Inferior parietal cortex (tissue), 1 donor: Measurements from ENCODE around the gene FBXO24.

Experiments used
- DNase-seq: peaks from one replicate; pipeline ENCODE4 v3.0.0-alpha.2; 2016; ENCODE audit errors: extremely low spot score

FBXO24 gene

DNA sequence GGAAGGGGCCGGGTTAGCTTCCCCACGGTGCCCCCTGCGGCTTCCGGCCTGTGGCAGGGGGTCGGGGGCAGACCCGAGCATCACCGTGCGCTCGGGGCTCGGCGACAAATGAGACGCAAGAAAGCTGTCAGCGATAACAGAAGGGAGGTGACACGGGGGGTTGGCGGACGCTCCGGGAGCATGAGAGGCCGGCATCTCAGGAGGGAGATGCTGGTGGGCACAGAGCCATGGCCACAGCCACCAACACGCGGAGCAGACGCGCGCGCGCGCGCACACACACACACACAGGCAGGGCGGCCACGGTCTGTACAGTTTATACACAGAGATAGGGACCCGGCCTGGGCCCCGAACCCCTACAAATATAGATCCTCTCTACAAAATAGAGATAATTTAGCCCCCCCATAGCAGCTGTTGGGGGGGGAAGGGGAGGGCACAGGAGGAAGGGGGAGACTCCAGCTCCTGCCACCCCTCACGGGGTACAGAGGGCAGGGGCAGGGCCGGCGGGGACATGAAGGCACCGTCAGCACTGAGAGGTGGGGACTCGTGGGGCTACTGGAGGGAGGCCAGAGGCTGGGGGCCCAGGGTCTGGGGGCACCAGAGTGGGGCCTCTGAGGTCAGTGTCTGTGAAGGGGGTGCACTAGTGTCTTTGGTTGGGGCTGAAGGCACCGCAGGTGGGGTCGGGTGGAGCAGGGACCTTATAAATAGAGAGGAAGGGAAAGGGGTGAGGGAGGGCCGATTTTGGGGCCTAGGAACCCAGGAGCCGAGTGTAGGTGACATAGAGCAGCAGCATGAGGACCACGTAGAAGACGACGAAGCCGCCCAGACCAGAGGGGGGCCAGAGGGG lies 11.5 kb upstream of the FBXO24 start:
- no peak for DNase-seq

DNA sequence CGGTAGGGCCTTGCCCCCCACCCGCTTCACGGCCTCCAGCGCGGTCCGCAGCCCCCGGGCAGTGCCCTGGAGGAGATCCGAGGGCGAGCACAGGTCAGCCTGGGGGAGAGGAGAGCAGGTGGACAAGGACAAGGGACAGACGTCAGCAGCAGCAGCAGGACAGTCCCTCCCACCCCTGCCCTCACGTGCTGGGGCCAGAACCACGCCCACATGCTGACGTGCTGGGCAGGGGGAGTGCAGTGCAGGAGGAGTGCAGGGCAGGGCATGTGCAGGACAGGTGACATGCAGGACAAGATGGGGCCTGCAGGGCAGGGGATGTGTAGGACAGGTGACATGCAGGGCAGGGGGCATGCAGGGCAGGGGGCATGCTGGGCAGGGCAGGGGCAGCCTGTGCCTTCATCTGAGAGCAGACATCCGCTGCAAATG lies 10.9 kb upstream of the FBXO24 start:
- DNase-seq: no peak

DNA sequence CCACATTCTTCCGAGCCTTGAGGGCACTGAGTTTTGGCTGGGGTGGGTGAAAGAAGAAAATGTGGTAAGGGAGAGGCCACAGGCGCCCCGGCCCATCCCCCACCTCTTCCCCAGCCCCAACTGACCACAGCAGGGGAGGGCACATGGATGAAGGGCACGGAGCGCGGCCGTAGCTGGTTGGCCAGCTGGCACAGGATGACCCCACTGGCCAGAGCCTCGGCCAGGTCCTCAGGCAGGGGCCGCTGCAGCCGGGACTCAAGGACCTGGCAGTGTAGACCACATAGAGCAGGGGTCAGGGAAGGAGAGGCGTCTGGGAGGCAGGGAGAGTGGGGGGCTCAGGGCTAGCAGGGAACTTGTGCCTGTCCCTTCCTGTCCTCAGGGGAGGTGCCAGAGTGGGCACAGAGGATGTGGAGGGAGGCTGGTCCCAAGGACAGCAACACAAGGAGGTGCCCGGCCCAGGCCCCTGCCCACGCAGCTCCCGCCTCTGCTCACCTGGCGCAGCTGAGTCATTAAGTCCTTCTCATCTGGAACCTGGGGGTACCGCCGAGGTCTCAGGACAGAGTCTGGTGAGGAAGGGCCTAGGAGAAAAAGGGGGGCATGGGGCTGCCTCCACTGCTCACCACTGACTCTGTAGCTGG lies 10.3 kb upstream of the FBXO24 start:
- DNase-seq: no peak

DNA sequence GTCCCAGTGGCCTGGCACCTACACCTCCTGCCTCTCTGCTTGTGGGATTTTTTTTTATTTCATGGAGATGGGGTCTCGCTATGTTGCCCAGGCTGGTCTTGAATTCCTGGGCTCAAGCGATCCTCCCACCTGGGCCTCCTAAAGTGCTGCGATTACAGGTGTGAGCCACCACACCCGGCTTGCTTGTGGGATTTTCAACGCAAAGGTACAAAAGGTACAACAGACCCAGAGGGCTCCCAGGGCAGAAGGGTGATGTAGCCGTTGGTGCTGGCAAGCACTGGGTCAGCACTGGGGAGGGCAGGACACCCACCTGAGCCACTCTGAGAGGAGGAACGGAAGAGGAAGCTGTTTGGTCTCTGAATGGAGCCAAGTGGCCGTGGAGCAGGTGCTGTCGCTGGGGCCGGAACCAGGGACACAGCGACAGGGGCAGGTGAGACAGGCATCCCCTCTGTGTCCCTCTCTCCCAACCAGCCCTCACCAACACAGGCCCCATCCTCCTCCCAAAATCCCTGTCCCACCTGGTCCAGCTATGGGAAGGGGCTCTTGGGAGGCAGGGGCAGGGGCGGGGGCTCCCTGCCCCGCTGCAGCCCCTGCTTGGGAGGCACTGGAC lies 9.6 kb upstream of the FBXO24 start:
- no peak for DNase-seq

DNA sequence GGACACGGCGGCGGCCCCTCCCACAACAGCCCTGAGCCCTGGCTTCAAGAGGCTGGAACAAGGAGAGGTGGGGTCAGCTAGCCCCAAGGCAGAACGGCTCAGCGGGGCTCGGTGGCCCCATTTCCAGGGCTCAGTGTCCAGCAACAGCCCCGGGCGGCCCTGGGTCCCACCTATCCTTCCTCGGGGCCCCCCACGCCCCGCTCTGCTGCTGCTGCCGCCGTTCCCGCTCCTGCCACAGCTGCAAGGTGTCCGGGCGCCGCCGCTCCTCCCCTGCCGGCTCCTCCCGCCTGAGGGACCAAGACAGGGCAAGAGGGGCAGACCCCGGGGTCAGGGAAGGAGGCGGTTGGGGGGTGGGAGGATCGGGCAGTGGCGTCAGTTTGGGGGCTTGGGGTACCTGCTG lies 9.0 kb upstream of the FBXO24 start:
- DNase-seq: no peak

DNA sequence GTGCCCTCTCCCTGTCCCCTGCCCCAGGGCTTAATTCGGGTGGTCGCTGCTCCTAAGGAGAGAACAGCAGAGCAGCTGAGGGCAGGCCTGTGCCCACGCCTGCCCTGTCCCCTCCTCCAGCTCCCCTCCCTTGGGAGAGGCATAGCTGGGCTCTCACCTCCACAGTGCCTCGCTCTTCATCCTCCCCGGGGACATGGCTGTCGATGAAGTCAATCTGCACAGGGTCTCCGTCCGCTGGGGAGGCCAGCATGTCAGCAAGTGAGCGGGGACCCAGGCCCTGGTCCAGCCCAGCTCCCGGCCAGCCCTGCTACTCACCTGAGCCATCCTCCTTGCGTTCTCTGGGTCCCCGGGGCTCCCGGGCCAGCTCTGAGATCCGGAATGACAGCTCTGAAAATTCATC lies 8.6 kb upstream of the FBXO24 start:
- DNase-seq: no peak

DNA sequence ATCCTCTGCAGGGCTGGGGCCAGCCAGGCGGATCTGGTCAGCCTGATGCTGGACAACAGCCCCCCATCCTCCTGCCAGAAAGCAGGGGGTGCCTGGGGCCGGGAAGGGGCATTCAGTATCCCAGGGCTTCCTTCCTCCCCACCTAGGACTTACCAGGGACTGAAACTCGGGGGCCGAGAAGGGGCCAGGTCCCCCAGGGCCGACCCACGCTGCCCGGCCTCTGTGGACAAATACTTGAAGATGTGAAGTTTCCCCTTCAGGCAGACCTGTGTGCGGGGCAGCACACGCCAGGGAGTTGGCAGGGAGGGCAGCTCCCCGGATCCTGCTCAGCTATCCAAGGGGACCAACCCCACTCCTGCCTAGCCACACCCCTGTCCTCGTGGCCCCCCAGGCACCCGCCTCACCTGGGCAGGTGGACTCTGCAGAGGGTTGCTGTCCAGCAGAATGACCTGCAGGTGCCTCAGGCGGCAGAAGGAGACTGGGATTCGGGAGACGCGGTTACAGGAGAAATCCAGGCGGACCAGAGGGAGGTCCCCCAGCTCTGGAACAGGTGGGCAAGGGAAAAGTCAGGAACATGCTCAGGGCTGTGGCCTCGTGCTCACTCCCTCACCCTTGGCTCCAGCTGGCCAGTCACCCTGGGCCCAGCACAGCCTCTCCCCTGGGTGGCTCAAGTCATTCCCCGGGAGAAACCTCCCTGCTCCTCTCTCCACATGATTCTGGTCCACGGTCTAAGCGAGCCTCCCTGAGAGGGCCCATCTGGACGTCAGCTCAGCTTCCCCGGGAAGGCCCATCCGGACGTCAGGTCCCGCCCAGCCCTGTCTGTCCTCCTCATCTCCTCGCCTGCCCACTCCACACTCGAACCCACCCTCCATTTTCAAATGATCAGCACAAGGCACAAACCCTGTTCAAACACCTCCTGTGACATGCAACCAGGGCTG lies 7.6 kb upstream of the FBXO24 start:
- DNase-seq: no peak

DNA sequence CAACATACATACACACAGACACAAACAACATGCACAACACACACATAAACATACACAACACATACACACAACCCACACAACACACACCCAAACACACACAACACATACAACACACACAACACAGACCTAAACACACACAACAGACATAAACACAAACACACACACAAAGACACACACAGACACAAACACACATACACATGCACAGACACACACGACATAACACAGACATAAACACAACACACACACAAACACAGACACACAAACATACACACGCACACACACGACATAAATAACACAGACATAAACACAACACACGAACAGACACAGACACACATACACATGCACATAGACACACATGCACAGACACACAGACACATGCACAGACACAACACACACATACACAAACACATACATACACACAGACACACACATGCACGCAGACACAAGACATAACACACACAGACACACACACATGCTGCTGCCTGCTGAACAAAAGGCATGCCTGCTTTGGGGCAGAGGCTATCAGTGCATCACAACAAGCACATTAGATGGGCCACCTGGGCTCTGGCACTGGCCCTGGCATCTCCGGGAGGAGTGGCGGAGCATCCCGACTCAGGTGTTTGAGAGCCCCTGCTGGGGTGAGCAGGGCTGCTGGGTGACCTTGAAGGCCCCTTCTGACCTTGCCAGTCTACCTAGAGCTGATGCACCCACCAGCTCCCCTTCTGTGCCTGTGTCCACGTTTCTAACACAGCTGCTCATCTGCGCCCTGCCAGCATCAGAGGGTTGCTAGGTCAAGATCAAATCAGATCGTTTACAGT lies 5.5 kb upstream of the FBXO24 start:
- no peak for DNase-seq

DNA sequence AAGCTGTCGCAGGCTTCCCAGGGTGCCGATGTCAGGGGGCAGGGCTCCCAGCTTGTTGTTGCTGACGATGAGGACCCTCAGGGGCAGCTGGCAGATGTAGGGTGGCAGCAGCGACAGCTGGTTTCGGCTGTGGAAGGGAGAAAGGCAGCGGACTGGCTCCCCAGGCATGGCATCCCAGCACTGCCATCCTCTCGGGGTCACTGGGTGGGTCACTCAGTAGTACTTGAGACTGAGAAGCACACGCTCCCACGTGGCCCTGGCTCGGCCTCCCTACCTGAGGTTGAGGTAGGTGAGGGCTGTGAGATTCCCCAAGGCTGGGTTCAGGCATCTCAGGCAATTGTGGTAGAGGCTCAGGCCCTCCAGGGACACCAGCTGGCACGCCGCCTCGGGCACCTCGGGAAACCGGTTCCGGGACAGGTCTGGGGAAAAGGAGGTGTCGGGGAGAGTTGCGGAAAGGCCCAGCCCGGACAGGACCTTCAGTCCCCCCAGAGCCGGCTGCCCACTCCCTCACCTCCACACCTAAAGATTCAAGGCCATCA lies 4.0 kb upstream of the FBXO24 start:
- no peak for DNase-seq

DNA sequence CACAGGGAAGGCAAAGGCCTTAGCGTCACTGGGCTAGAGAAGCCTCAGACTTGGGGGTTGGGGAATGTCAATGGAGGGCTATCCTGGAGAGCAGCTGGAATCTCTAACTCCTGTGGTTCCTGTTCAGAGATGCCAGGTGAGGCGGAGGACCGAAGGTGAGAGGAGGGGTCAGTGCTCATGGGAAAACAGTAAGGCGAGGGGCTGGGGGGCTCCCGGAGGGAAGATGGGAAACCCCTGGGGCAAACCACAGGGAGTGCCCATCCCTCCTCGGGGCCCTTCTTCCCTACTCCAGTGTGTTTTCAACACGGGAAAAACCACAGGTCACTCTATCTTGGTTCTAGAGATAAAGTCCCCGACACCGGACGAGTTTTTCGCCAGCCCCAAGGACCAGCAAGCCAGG lies 3.5 kb upstream of the FBXO24 start:
- no peak for DNase-seq

DNA sequence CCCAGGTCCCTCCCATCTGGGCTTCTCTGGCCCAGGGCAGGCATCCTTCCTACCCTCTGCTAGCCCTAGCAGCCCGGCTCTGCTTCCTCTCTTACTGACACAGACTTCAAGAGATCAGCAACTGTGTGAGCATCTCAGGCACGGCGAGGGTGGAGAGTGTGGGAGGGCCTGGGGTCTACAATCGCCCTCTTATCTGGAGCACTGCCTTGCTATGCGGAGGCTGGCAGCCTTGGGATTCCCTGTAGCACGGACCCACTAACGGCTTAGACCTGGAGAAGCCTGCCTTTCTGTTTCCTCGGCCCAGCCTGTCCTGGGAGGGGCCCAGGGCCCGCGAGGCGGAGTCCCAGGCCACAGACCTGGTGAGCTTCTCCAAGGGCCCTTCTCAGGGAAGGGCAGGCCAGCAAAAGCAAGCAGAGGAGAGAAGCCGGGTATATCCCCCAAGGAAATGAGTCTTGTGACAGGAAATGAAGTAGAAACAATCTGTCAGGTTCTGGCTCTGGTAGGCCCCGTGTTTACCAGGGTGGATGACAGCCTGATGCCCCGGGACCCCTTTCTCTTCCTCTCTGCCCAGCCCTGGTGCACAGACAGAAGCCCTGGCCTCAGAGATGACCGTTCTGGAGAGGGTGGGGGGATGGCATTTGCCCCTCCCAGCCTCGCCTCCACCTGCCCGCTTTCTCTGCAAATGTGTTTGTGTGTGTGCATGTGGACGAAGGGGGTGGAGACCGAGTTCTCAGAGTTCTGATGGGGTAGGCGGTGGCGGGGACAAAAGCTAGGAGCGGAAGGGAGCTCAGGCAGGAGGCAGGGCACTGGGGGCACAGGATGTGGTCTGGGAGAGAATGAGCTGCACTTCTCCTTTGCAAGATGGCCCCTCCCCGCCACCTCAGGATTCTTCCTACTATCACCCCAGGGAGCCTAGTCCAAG lies 2.7 kb upstream of the FBXO24 start:
- DNase-seq: no peak

DNA sequence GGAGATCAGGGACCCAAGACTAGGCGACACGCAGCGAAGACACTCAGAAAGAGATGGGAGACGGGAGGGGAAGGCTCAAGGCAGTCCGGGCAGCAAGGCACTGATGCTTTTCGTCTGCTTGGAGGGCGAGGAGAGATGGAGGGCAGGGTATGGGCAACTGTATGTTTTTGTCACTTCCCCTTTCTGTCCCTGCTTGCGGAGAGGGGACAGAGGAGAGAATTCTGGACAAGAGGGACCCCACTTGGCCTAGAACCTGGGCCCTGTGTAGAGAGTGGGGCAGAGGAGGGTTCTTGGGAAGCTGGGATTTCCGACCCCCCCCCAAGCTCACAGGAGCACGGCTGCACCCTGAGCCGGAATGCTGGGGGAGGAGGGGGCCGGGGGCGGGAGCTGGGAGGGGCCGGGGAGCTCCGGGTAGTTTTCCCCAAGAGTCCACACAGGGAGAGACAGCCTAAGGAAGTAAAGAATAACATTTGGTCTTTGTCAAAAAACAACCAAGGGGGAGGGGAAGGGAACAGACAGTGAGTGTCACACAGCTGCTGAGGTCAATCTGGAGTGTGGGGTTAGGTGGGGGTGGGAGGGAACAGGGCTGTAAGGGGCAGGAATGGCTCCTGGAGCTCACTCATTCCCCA lies 2.0 kb upstream of the FBXO24 start:
- no peak for DNase-seq

DNA sequence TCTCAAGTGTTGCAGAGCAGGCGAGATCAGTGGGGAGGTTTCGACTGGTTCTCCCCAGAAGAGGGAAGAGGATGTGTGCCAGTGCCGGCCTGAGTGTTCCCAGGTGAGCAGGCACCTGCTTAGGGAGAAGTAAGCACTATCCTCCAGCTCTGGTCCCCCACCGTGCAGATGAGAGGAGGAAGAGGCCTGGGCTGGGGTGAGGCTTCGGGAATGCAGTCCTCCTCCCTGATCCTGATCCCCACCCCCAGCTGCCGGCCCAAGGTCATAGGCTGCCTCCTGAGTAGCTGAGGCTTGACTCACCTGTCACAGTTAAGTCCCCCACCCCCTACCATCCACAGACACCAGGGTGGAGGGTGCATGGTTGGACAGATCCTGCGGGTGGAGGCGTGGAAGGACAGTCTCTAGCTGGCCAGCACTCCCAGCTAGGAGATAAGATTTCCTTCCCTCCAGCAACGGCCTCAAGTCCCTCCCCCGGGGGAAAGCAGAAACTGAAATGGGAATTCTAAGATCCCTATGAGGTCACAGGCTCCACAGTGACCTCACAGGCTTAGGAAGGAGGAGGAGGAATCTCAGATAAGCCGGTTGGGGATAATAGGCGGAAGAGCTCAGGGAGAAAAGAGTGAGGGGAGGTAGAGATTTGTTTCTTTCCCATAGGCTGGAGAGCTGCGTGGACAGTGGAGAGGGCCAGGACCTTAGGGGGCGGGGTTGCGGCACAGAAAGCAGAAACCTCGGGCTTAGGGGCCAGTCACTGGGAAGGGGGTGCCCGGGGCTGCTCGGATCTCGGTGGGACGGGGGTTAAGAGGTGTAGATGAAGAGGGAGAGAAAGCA lies 1.2 kb upstream of the FBXO24 start:
- no peak for DNase-seq

DNA sequence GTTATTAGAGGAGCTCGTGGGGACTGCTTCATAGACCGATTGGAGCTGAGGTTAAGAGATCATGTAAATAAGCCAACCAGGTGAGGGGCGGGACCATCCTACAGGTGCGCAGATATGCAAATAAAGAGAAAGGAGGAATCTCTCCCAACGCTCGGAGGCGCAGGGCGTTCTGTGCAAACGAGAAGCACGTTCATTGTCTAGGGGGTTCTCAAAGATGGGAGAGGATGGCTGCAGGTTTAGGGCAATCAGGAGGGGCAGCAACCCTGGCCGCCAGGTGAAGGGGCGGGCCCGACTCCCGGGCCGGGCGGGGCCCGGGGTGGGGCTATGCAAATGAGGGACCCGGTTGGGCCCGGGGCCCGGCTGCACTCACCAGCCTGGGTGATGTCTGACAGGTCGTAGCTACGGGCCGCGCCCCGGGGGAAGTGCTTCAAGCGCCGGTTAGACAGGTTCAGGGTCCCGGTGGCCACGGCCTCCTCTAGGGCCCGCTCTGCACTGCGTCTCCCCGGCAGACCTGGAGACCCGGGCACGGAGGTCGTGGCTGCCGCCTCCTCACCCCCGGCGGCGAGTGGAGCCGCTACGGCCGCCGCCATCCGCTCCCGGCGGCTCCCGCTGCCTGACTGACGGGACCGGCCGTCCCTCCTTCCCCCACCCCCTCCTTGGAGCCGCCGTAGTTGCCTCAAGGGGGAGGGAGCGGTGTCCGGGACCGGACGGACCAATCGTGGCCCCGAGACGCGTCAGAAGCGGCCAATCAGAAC lies 440 bp upstream of the FBXO24 start, which contains the start of gene LRCH4:
Gene LRCH4, minus strand, starts transcription at position 619 of the 755 bp plus-strand sequence. Its CDS starts 29 bp downstream, at position 590.
- no peak for DNase-seq

DNA sequence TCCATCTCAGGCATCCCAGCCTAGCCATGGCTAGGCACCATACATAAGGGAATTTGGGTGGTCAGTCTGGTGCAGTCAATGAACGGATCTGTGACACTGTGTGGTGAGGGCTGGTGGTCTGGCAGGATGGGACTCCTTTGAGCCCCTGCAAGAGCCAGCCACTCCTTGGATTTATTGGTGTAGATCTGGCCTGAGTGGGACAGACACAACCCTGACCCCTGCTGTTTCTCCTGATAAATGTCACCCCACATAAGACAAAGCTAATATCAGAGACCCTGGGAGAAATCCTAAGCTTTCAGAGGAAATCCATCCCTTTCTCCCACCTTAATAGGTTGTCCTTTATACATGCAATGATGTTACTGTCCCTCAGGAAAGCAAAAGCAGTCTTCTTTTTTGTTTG lies 2.3 kb downstream of the FBXO24 start:
- no peak for DNase-seq

DNA sequence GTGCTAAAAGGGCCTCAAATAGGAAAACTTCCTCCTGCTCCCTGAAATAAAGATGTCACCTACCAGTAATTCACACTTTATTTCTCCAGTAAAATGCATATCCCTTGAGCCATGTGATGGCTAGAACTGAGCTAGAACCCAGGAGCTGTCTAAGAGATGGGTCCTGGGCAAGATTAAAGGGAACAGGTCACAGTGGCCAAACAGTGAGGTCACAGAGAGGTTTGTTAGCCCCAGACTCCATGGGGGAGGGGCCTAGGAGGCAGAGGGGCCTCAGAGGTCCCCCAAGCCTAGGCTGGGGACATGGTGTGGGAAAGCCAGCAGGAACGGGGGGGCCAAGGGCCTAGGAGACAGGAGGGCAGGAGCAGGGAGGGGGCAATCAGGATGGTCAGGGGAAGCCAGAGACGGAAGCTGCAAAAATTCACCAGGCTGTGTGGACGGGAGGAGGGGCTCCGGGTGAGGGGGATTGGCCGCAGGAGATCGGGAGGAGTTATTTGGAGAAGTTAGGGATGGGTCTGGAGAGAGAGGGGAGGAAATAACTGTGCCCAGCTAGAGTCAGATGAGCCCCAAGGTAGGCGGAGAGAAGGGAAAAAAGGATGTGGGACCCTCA lies 3.3 kb downstream of the FBXO24 start:
- no peak for DNase-seq
